NB4 (cell line): ENCODE data around the gene NUP62.
"Not testable (repeated sequence)": the region's sequence is repeated elsewhere in the genome, so short reads cannot be mapped to it uniquely, and the experiment has no call there.

Experiments
- DNase-seq: peaks from one replicate; pipeline ENCODE4 v3.0.0; 2010; ENCODE audit warnings: low read depth
- H3K4me3 ChIP-seq: one replicate; pipeline ENCODE4 v1.5.1; 2011; ENCODE audit warnings: mild to moderate bottlenecking, low read depth, low read length, moderate library complexity
- MYC ChIP-seq: IDR thresholded peaks from 2 replicates; pipeline ENCODE4 v1.6.1; 2011; ENCODE audit warnings: low read depth, low read length
- POLR2A ChIP-seq: IDR thresholded peaks from 2 replicates; pipeline ENCODE4 v1.6.1; 2011; ENCODE audit warnings: mild to moderate bottlenecking; ENCODE audit not compliant: insufficient read length; ENCODE audit errors: extremely low read depth
- TF ChIP-seq, protein P1 (sequence below): IDR thresholded peaks from 2 replicates; pipeline ENCODE4 v1.6.1; 2011; ENCODE audit warnings: low read depth, low read length
- TF ChIP-seq, protein P2 (sequence below): IDR thresholded peaks from one replicate; pipeline ENCODE4 v1.5.1; 2012; ENCODE audit warnings: low read depth, low read length

The NUP62 gene

DNA sequence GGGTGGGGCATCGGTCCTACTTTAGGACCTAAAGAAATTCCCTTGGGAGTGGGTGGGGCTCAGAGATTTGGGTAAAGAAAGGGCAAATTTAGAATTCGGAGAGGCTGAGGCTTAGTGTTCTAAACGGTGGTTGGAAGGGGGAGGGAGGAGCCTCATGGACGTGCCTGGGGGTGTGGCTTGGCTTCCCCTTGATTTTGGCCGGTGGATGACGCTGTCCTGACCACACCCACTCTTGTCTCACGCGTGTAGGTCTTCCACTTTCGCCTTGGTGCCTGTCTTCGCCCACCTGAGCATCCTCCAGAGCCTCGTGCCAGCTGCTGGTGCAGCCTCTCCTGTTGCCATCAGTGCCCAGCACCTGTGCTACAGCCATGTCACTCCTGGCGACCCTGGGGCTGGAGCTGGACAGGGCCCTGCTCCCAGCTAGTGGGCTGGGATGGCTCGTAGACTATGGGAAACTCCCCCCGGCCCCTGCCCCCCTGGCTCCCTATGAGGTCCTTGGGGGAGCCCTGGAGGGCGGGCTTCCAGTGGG lies 1.2 kb upstream of the NUP62 start:
- no peak overlapping the region for H3K4me3 ChIP-seq
- DNase-seq = no peak
- TF ChIP-seq, protein P1, sequence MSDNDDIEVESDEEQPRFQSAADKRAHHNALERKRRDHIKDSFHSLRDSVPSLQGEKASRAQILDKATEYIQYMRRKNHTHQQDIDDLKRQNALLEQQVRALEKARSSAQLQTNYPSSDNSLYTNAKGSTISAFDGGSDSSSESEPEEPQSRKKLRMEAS = no peak
- TF ChIP-seq MYC (no peak), POLR2A (no peak)
- TF ChIP-seq, protein P2, sequence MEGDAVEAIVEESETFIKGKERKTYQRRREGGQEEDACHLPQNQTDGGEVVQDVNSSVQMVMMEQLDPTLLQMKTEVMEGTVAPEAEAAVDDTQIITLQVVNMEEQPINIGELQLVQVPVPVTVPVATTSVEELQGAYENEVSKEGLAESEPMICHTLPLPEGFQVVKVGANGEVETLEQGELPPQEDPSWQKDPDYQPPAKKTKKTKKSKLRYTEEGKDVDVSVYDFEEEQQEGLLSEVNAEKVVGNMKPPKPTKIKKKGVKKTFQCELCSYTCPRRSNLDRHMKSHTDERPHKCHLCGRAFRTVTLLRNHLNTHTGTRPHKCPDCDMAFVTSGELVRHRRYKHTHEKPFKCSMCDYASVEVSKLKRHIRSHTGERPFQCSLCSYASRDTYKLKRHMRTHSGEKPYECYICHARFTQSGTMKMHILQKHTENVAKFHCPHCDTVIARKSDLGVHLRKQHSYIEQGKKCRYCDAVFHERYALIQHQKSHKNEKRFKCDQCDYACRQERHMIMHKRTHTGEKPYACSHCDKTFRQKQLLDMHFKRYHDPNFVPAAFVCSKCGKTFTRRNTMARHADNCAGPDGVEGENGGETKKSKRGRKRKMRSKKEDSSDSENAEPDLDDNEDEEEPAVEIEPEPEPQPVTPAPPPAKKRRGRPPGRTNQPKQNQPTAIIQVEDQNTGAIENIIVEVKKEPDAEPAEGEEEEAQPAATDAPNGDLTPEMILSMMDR = no peak

DNA sequence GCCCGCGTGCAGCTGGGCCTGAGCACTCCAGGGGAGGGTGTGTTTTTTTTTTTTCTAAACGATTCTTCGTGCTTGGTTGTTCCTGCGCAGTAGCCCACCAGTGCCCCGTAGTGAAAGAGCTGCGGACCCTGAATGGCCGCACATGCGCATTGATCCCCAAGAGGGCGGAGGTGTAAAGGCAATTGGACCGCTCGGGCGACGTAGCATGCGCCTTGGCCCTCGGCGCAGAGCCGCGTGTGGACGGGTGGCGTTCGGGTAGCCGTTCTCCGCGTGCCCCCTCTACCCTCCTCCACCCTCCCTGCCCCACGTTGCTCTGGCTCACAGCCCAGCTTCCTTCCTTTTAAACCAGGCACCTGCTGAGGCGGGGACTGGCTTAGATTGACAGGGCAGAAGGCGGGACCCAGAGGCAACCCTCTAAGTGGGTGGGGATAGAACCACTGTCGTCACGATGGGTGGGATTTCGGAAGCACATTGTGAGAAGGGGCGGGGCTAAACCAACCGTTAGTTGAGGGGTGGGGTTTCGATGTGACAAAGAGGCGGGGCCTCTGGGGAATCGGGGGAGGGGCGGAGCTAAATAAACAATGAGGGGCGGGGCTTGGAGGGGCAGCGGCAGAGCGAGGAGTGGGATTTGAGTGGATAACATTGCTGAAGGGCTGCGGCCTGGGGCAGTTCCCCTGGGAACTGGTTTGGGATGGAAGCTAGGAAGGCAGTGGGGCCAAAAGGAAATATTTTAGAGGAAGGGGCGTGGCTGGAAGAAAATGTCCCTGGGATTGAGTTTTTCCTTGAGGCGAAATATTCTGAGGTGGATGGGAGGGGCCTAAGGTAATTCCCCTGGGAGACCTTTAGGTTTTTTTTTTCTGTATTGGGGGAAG lies 543 bp upstream of the NUP62 start:
- H3K4me3 ChIP-seq = peak overlapping the region; percentile 79
- peak; percentile 94 for TF ChIP-seq POLR2A
- TF ChIP-seq MYC = peak; percentile 98
- TF ChIP-seq, protein P2 = no peak
- TF ChIP-seq, protein P1 = peak; percentile 94
- DNase-seq = peak; percentile 95

DNA sequence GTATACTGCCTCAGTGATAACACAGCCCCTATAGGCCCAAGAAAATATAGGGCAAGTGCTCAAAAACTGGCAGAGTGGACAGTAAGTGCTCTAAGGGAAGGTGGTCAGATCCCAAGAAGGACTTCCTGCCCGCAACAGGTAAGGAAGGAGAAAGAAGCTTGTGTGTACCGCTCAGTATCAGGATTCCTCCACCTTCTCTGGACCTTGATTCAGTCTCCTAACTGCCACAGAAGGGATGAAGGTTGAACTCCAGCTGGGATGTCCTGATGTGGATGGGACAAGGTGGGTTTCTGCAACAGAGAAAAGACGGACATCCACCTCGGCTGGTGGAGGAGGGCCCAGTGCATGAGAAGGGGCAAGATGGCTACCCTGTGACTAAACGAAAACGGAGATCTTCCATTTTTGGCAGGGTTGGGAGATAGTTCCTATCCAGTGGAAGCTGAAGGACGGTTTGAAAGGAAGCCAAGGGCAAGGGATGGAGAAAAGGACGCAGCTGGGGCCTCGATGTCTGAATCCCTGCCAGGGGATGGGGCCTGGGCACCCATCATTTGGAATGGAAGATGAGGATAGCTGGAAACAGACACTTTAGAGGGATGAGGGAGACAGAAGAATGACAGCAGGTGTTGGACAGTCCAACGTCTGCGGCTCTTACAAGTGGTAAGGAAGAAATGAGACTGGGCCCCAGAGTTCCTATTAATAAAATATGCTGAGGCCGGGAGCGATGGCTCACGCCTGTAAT lies 1.6 kb downstream of the NUP62 start:
- no peak for DNase-seq
- peak overlapping the region; percentile 79 for H3K4me3 ChIP-seq

DNA sequence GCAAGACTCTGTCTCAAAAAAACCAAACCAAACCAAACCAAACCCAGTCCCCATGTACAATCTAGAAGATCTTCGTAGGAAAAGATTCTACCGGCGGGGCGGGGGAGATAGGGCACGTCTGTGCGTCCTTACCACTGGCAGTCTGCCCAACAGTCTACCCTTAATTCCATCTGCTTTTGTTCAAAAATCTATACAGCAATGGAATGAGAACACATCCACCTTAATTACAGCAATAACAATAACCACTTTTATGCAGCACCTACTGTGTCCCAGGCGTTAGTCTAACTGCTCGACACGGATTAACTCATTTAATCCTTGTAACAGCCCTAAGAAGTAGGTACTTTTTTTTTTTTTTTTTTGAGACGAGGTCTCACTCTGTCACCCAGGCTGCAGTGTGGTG lies 2.8 kb downstream of the NUP62 start:
- TF ChIP-seq, protein P1 = no peak
- TF ChIP-seq, protein P2 = no peak
- TF ChIP-seq MYC (no peak), POLR2A (no peak)
- H3K4me3 ChIP-seq = no peak overlapping the region
- DNase-seq = no peak

More for the DNA sequence above, 1.6 kb downstream of the NUP62 start:
- TF ChIP-seq MYC (no peak), POLR2A (no peak)
- TF ChIP-seq, protein P2 = no peak
- TF ChIP-seq, protein P1 = no peak

DNA sequence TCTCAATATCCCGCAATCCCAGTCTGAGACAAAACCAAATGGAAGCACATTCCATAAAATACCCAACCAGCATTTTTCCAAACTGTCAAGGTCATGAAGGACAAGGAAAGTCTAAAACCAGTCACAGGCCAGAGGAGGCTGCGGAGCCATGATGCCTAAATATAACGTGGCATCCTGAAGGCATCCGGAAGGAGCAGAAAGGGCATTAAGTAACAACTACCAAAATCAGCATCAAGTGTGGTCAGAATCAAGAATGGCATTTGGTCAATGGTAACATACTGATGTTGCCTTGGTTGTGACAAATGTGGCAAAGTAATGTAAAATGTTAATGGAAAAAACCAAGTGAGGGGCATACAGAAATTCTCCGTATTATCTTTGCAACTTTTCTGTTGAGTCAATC lies 3.8 kb downstream of the NUP62 start:
- H3K4me3 ChIP-seq = peak overlapping the region; percentile 6
- DNase-seq = no peak
- no peak for TF ChIP-seq MYC
- TF ChIP-seq, protein P2 = no peak
- TF ChIP-seq POLR2A = no peak
- TF ChIP-seq, protein P1 = no peak

DNA sequence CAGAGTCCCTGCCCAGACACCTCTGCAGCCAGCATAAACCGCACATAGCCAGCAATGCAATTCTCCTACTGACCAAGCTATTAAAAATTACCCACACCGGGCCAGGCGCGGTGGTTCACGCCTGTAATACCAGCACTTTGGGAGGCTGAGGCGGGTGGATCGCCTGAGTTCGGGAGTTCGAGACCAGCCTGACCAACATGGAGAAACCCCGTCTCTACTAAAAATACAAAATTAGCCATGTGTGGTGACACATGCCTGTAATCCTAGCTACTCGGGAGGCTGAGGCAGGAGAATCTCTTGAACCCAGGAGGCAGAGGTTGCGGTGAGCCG lies 4.5 kb downstream of the NUP62 start:
- H3K4me3 ChIP-seq, DNase-seq: not testable (repeated sequence)
